Smooth muscle cell (in vitro differentiated cells): ENCODE measurements around the gene EIF4A3. TPM values are rescaled to one million over a fixed set of nuclear protein-coding genes. Genes with fewer than 3 reads are reported as not detected.
A peak's percentile ranks its signal among the peaks of the same experiment; 100 is the strongest.

Experiments
- DNase-seq: peaks from one replicate; lab custom pipeline; 2025; ENCODE audit not compliant: unreplicated experiment; lab: John Stamatoyannopoulos, UW
- H2AFZ ChIP-seq: fragments of 200-600 bp; sonication (generic); 2 replicates; pipeline ENCODE4 v1.6.0; 2016; ENCODE audit warnings: antibody characterized with exemption, low read depth, mild to moderate bottlenecking
- H3F3A ChIP-seq: fragments of 200-600 bp; sonication (generic); 2 replicates; pipeline ENCODE4 v1.6.0; 2017; ENCODE audit warnings: antibody characterized with exemption, low read depth
- H3K27ac ChIP-seq: fragments of 200-600 bp; sonication (generic); 2 replicates; pipeline ENCODE4 v1.5.1; 2016; ENCODE audit warnings: low read depth, mild to moderate bottlenecking
- H3K27me3 ChIP-seq: fragments of 200-600 bp; sonication (generic); 2 replicates; pipeline ENCODE4 v1.6.1; 2016; ENCODE audit warnings: low read depth, mild to moderate bottlenecking
- H3K36me3 ChIP-seq: fragments of 200-600 bp; sonication (generic); 2 replicates; pipeline ENCODE4 v1.5.1; 2016; ENCODE audit warnings: low read depth
- H3K4me1 ChIP-seq: fragments of 200-600 bp; sonication (generic); 2 replicates; pipeline ENCODE4 v1.5.1; 2016; ENCODE audit warnings: low read depth
- H3K4me2 ChIP-seq: fragments of 200-600 bp; sonication (generic); 2 replicates; pipeline ENCODE4 v1.6.0; 2016; ENCODE audit warnings: mild to moderate bottlenecking
- H3K4me3 ChIP-seq: fragments of 200-600 bp; sonication (generic); 2 replicates; pipeline ENCODE4 v1.5.1; 2016; ENCODE audit warnings: mild to moderate bottlenecking
- H3K79me2 ChIP-seq: fragments of 200-600 bp; sonication (generic); 2 replicates; pipeline ENCODE4 v1.6.0; 2016; ENCODE audit warnings: low read depth, mild to moderate bottlenecking
- H3K9ac ChIP-seq: fragments of 200-600 bp; sonication (generic); 2 replicates; pipeline ENCODE4 v1.6.0; 2016; ENCODE audit warnings: low read depth
- H3K9me3 ChIP-seq: fragments of 200-600 bp; sonication (generic); replicated peaks from 2 replicates; pipeline ENCODE4 v1.5.1; 2016; ENCODE audit warnings: low read depth
- H4K20me1 ChIP-seq: fragments of 200-600 bp; sonication (generic); 2 replicates; pipeline ENCODE4 v1.6.0; 2016; ENCODE audit warnings: low read depth
- CTCF ChIP-seq: fragments of 200-600 bp; sonication (generic); IDR thresholded peaks from 2 replicates; pipeline ENCODE4 v1.5.1; 2017; ENCODE audit warnings: borderline replicate concordance, mild to moderate bottlenecking, antibody characterized with exemption; ENCODE audit not compliant: insufficient read depth, poor library complexity, severe bottlenecking
- WGBS: methylation state at CpG from one replicate; pipeline ENCODE4 v1.1.7; 2016; ENCODE audit warnings: low lambda C conversion rate; 5-methylcytosine and 5-hydroxymethylcytosine counted together
- polyA plus RNA-seq: library from polyadenylated mRNA; unstranded; fragments of >200 nt; fragmentation: Nextera tagmentation; extraction: Ambion mirVana; gene quantifications from 2 replicates; pipeline ENCODE4 v1.2.1, GENCODE V29; 2016
- total RNA-seq: library from RNA; depleted of rRNA; stranded (reverse); fragments of >200 nt; gene quantifications from 2 replicates; pipeline ENCODE4 v1.2.3, GENCODE V29; 2014

EIF4A3 gene
- total and polyA plus RNA-seq, 2 experiments from 2014 or later, result 86.1 to 109 TPM

- Histone ChIP-seq H3K4me3 (no peak overlapping the region), H3K4me2 (no peak overlapping the region), H3K9ac (no peak overlapping the region), H3K27ac (peak overlapping the region; percentile 59), H3F3A (no peaks in the 10 kb centered on the region), H4K20me1 (no peaks in the 10 kb centered on the region), H3K36me3 (no peaks in the 10 kb centered on the region), H3K9me3 (no peaks in the 10 kb centered on the region), H3K79me2 (no peaks in the 10 kb centered on the region), H3K4me1 (no peaks in the 10 kb centered on the region), H3K27me3 (no peaks in the 10 kb centered on the region), H2AFZ (no peak overlapping the region)
- no peak for TF ChIP-seq CTCF
- WGBS, result 94% methylated on average over 40 of the region's 40 CpGs
- DNase-seq, result no peak
Measured at GRCh38 chr17:80108036-80108971, 38.6 kb downstream of the EIF4A3 start.

GRCh38 chr17:80107231-80108021 is 39.5 kb downstream of the EIF4A3 start:
- no peaks in the 10 kb centered on the region for H3K4me1 ChIP-seq
- TF ChIP-seq CTCF, result no peak
- H3K79me2 ChIP-seq, result no peaks in the 10 kb centered on the region
- no peaks in the 10 kb centered on the region for H4K20me1 ChIP-seq
- H3K4me3 ChIP-seq, result no peak overlapping the region
- H3K9me3 ChIP-seq, result no peaks in the 10 kb centered on the region
- DNase-seq, result no peak
- no peaks in the 10 kb centered on the region for H3F3A ChIP-seq
- H3K9ac ChIP-seq, result no peak overlapping the region
- H2AFZ ChIP-seq, result no peak overlapping the region
- H3K4me2 ChIP-seq, result no peak overlapping the region
- no peaks in the 10 kb centered on the region for H3K27me3 ChIP-seq
- no peak overlapping the region for H3K27ac ChIP-seq
- WGBS, result 95% methylated on average over 45 of the region's 46 CpGs
- no peaks in the 10 kb centered on the region for H3K36me3 ChIP-seq

- no peak for TF ChIP-seq CTCF
- no peak for DNase-seq
- WGBS, result 84% methylated on average over 12 of the region's 12 CpGs
Measured at GRCh38 chr17:80106751-80107150, 40.2 kb downstream of the EIF4A3 start.

More at GRCh38 chr17:80106751-80107150, 40.2 kb downstream of the EIF4A3 start:
- Histone ChIP-seq H4K20me1 (no peaks in the 10 kb centered on the region), H3K27me3 (no peaks in the 10 kb centered on the region), H3K27ac (no peak overlapping the region), H3K4me3 (no peak overlapping the region), H3K4me2 (no peak overlapping the region), H3K36me3 (no peaks in the 10 kb centered on the region), H3K9ac (no peak overlapping the region), H2AFZ (no peak overlapping the region), H3K79me2 (no peaks in the 10 kb centered on the region), H3K4me1 (no peaks in the 10 kb centered on the region), H3K9me3 (no peaks in the 10 kb centered on the region), H3F3A (no peaks in the 10 kb centered on the region)
